IMR-90 (cell line): ENCODE data around the gene SS18L1. TPM values are rescaled to one million over a fixed set of nuclear protein-coding genes. Genes with fewer than 3 reads are reported as not detected.

ENCODE experiments used
- ATAC-seq: fragments of 200-7000 bp; cut with Tn5 transposase; 2 replicates; pipeline ENCODE4 v1.9.1; 2020; ENCODE audit warnings: low read depth, mild to moderate bottlenecking, moderate library complexity
- BruUV-seq: library from RNA; stranded (reverse); fragments of 400-500 nt; replicated peaks from 2 replicates; lab custom pipeline; 2021; lab: Mats Ljungman, UMichigan
- CTCF ChIA-PET: fragments of 300-600 bp; formaldehyde crosslinking; extraction: SDS; loops from one replicate; lab custom pipeline; 2021; ENCODE audit warnings: antibody characterized with exemption; lab: Yijun Ruan, JAX
- POLR2A ChIA-PET: fragments of 300-600 bp; sonication (Branson Sonifier 250); formaldehyde crosslinking; loops from one replicate; lab custom pipeline; 2022; ENCODE audit warnings: antibody characterized with exemption; ENCODE audit not compliant: unreplicated experiment; lab: Charles Lee
- DNase-seq: peaks from one replicate; pipeline ENCODE4 v3.0.0; 2013
- H2AFZ ChIP-seq: replicated peaks from 2 replicates; pipeline ENCODE3; 2013; ENCODE audit warnings: low read length, mild to moderate bottlenecking; ENCODE audit not compliant: poor library complexity
- H2AK5ac ChIP-seq: 2 replicates; pipeline ENCODE4 v1.6.1; 2013; ENCODE audit warnings: low read depth, low read length, inconsistent platforms
- H2AK9ac ChIP-seq: replicated peaks from 2 replicates; pipeline ENCODE3; 2013; ENCODE audit warnings: mild to moderate bottlenecking, low read depth, low read length, moderate library complexity; ENCODE audit not compliant: poor library complexity
- H2BK120ac ChIP-seq: 2 replicates; pipeline ENCODE4 v1.6.1; 2013; ENCODE audit warnings: low read depth, low read length, inconsistent platforms
- H2BK15ac ChIP-seq: 3 replicates; pipeline ENCODE4 v1.6.1; 2013; ENCODE audit warnings: low read depth, low read length, inconsistent platforms
- H2BK20ac ChIP-seq: 2 replicates; pipeline ENCODE4 v1.6.1; 2013; ENCODE audit warnings: low read depth, mild to moderate bottlenecking, inconsistent platforms, low read length, moderate library complexity
- H2BK5ac ChIP-seq: 2 replicates; pipeline ENCODE4 v1.6.1; 2013; ENCODE audit warnings: mild to moderate bottlenecking, low read depth, low read length, inconsistent platforms; ENCODE audit not compliant: poor library complexity, severe bottlenecking
- H3K14ac ChIP-seq: replicated peaks from 2 replicates; pipeline ENCODE4 v1.6.1; 2013; ENCODE audit warnings: low read depth, low read length, inconsistent platforms
- H3K18ac ChIP-seq: 2 replicates; pipeline ENCODE4 v1.6.1; 2013; ENCODE audit warnings: low read depth, low read length, control low read depth
- H3K23ac ChIP-seq: 2 replicates; pipeline ENCODE4 v1.6.1; 2013; ENCODE audit warnings: low read depth, low read length, inconsistent platforms
- H3K27ac ChIP-seq: 2 replicates; pipeline ENCODE4 v1.5.1; 2013; ENCODE audit warnings: mild to moderate bottlenecking, control low read depth, low read length; ENCODE audit not compliant: insufficient read depth
- H3K27me3 ChIP-seq: 2 replicates; pipeline ENCODE4 v1.6.1; 2013; ENCODE audit warnings: low read length; ENCODE audit not compliant: control insufficient read depth, insufficient read depth
- H3K36me3 ChIP-seq: 2 replicates; pipeline ENCODE4 v1.6.1; 2013; ENCODE audit warnings: low read length, mixed read lengths; ENCODE audit not compliant: control insufficient read depth, insufficient read depth
- H3K4ac ChIP-seq: 2 replicates; pipeline ENCODE4 v1.6.1; 2013; ENCODE audit warnings: low read depth, low read length, inconsistent platforms
- H3K4me1 ChIP-seq: 2 replicates; pipeline ENCODE4 v1.6.1; 2013; ENCODE audit warnings: low read length, mixed read lengths; ENCODE audit not compliant: control insufficient read depth, insufficient read depth
- H3K4me2 ChIP-seq: 2 replicates; pipeline ENCODE4 v1.6.1; 2013; ENCODE audit warnings: low read depth, mild to moderate bottlenecking, control low read depth, low read length, moderate library complexity
- H3K4me3 ChIP-seq: 2 replicates; pipeline ENCODE4 v1.5.1; 2013; ENCODE audit warnings: low read depth, mild to moderate bottlenecking, control low read depth, low read length, moderate library complexity; ENCODE audit not compliant: insufficient read depth
- H3K56ac ChIP-seq: 2 replicates; pipeline ENCODE4 v1.6.1; 2013; ENCODE audit warnings: low read length, inconsistent platforms; ENCODE audit not compliant: insufficient read depth; ENCODE audit errors: extremely low read depth
- H3K79me1 ChIP-seq, 2 experiments: 2 replicates each; pipeline ENCODE4 v1.6.1; 2013; ENCODE audit warnings: low read length in 2 of 2, inconsistent platforms in 1 of 2, low read depth in 1 of 2
- H3K9ac ChIP-seq: 2 replicates; pipeline ENCODE4 v1.6.1; 2013; ENCODE audit warnings: low read depth, low read length, control low read depth
- H3K9me1 ChIP-seq: 2 replicates; pipeline ENCODE4 v1.6.1; 2013; ENCODE audit warnings: low read length, inconsistent platforms; ENCODE audit not compliant: insufficient read depth
- H3K9me3 ChIP-seq: 2 replicates; pipeline ENCODE4 v1.6.1; 2013; ENCODE audit warnings: low read length; ENCODE audit not compliant: control insufficient read depth, insufficient read depth
- H4K20me1 ChIP-seq: 2 replicates; pipeline ENCODE4 v1.6.1; 2013; ENCODE audit warnings: low read length, inconsistent platforms; ENCODE audit not compliant: insufficient read depth
- H4K5ac ChIP-seq: 2 replicates; pipeline ENCODE4 v1.6.1; 2013; ENCODE audit warnings: mild to moderate bottlenecking, low read depth, low read length, control low read depth
- H4K8ac ChIP-seq, 2 experiments: 2 replicates each; pipeline ENCODE4 v1.6.1; 2013; ENCODE audit warnings: low read depth in 2 of 2, low read length in 2 of 2, control low read depth in 1 of 2, inconsistent platforms in 1 of 2
- H4K91ac ChIP-seq: 2 replicates; pipeline ENCODE4 v1.6.1; 2013; ENCODE audit warnings: low read depth, low read length, inconsistent platforms; ENCODE audit not compliant: insufficient read depth
- CEBPB ChIP-seq: IDR thresholded peaks from 2 replicates; pipeline ENCODE4 v1.6.1; 2012; ENCODE audit warnings: low read depth, low read length, improper control_type of control experiment
- MAZ ChIP-seq: IDR thresholded peaks from 2 replicates; pipeline ENCODE4 v1.6.1; 2012; ENCODE audit warnings: low read depth, mild to moderate bottlenecking, low read length, improper control_type of control experiment, moderate library complexity, borderline replicate concordance
- MXI1 ChIP-seq: IDR thresholded peaks from 2 replicates; pipeline ENCODE4 v1.6.1; 2012; ENCODE audit warnings: low read depth, mild to moderate bottlenecking, low read length, moderate library complexity, borderline replicate concordance
- POLR2A ChIP-seq: IDR thresholded peaks from 2 replicates; pipeline ENCODE4 v1.6.1; 2012; ENCODE audit warnings: mild to moderate bottlenecking, low read depth, low read length
- RAD21 ChIP-seq: IDR thresholded peaks from 2 replicates; pipeline ENCODE4 v1.6.1; 2012; ENCODE audit warnings: low read length, improper control_type of control experiment
- RFX5 ChIP-seq: IDR thresholded peaks from 2 replicates; pipeline ENCODE4 v1.8.0; 2012; ENCODE audit warnings: low read depth, mild to moderate bottlenecking, low read length, moderate library complexity
- WGBS, 2 experiments: methylation state at CpG; one replicate each; pipeline versions ENCODE4 v1.1.5 to v1.1.7; 2013; ENCODE audit warnings: missing lambda C conversion rate in 2 of 2; ENCODE audit not compliant: insufficient read length in 1 of 2; ENCODE audit errors: extremely low coverage in 2 of 2; 5-methylcytosine and 5-hydroxymethylcytosine counted together
- dilution Hi-C: fragments of 300-500 bp; cut with HindIII; formaldehyde crosslinking; loops from one replicate; pipeline ENCODE4 v1.14.3; 2018; ENCODE audit warnings: low sequenced_read_pairs; ENCODE audit not compliant: unreplicated experiment
- in situ Hi-C: fragments of 300-500 bp; cut with MboI; formaldehyde crosslinking; loops from 3 replicates; pipeline ENCODE4 v1.14.3; 2019; ENCODE audit warnings: low sequenced_read_pairs, inconsistent platforms, mixed read lengths
- intact Hi-C: fragments of 100-400 bp; cut with micrococcal nuclease; formaldehyde crosslinking; loops from 2 replicates; pipeline ENCODE4 v1.10.0; 2022
- polyA plus RNA-seq, 3 experiments: library from polyadenylated mRNA; depleted of rRNA; stranded (reverse); fragments of >200 nt; gene quantifications; 2 replicates each; pipeline ENCODE4 v1.2.3, GENCODE V29; 2012; ENCODE audit warnings: low replicate concordance in 1 of 3
- total RNA-seq: library from RNA; depleted of rRNA; stranded (reverse); fragments of >200 nt; gene quantifications from 2 replicates; pipeline ENCODE4 v1.2.3, GENCODE V29; 2012
- TF ChIP-seq, protein P1 (sequence below): conservative IDR thresholded peaks from 2 replicates; pipeline ENCODE4 v1.5.1; 2012; ENCODE audit warnings: mild to moderate bottlenecking, low read depth, low read length, improper control_type of control experiment

Gene SS18L1
- total and polyA plus RNA-seq, 2 of the 4 experiments (the other 2 are of a cell fraction), result 8.1 to 12.2 TPM

DNA sequence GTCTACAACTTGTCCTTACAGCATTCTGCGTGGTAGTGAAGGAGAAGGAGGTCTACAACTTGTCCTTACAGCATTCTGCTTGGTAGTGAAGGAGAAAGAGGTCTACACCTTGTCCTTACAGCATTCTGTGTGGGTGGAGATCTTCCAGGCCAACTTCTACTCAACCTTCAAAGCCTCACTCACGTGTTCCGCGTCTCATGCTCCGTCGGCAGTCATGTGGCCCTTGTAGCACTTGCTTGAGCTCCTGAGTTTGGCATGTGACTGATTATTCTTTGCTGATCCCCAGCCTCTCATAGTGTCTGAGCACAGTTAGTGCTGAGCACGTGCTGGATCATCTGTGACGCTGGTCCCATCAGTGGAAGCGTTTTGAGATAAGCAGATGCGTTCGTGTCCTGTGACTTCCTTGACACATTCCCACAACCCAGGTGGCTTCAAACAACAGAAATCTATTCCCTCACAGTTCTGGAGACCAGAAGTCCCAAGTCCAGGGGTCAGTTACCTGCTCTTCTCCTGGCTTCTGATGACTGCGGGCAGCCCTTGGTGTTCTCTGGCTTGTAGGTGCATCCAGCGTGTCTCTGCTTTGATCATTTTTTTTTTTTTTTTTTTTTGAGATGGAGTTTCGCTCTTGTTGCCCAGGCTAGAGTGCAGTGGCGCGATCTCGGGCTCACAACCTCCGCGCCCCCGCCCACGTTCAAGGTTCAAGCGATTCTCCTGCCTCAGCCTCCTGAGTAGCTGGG, 2.6 kb downstream of the SS18L1 start:
- Histone ChIP-seq H4K5ac (no peak overlapping the region), H3K79me1 (peaks cover 17 to 79% of the 10 kb centered on the region in 2 experiments; a peak in 3 of 4 replicates), H3K9me1 (peaks cover 44% of the 10 kb centered on the region), H4K91ac (no peak overlapping the region), H2BK15ac (no peak overlapping the region), H3K27ac (no peak overlapping the region), H2AFZ (no peak overlapping the region), H4K20me1 (peaks cover 86% of the 10 kb centered on the region), H3K14ac (no peak overlapping the region), H2BK5ac (no peak overlapping the region), H4K8ac (no peak overlapping the region), H2AK9ac (no peak overlapping the region), H3K18ac (no peak overlapping the region), H3K4me3 (no peak overlapping the region), H2AK5ac (no peak overlapping the region), H3K9ac (no peak overlapping the region), H3K4ac (no peak overlapping the region), H3K4me2 (no peak overlapping the region), H2BK120ac (no peak overlapping the region), H3K27me3 (no peaks in the 10 kb centered on the region), H3K56ac (no peak overlapping the region), H3K9me3 (no peaks in the 10 kb centered on the region), H3K23ac (peak overlapping the region; percentile 28), H3K4me1 (peaks cover 14% of the 10 kb centered on the region), H3K36me3 (peaks cover 7% of the 10 kb centered on the region), H2BK20ac (no peak overlapping the region; the same call in 1 of the 2 replicates)
- intact Hi-C loops (no loop called here), dilution Hi-C loops (no loop called here), in situ Hi-C loops (no loop called here)
- ChIA-PET POLR2A (no interaction called here), CTCF (no interaction called here)
- ATAC-seq (no peak), DNase-seq (no peak)
- TF ChIP-seq POLR2A (no peak), RFX5 (no peak), RAD21 (no peak), CEBPB (no peak), MAZ (no peak), MXI1 (no peak)
- TF ChIP-seq, protein P1, sequence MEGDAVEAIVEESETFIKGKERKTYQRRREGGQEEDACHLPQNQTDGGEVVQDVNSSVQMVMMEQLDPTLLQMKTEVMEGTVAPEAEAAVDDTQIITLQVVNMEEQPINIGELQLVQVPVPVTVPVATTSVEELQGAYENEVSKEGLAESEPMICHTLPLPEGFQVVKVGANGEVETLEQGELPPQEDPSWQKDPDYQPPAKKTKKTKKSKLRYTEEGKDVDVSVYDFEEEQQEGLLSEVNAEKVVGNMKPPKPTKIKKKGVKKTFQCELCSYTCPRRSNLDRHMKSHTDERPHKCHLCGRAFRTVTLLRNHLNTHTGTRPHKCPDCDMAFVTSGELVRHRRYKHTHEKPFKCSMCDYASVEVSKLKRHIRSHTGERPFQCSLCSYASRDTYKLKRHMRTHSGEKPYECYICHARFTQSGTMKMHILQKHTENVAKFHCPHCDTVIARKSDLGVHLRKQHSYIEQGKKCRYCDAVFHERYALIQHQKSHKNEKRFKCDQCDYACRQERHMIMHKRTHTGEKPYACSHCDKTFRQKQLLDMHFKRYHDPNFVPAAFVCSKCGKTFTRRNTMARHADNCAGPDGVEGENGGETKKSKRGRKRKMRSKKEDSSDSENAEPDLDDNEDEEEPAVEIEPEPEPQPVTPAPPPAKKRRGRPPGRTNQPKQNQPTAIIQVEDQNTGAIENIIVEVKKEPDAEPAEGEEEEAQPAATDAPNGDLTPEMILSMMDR, result no peak
- TSS peak; percentile 32 for BruUV-seq
- 94% methylated on average over 5 of the region's 22 CpGs; no CpG with 5 or more reads in 1 of the 2 experiments for WGBS, 2 experiments
